HCT116 (cell line): ENCODE data around the gene VTI1A. TPM values are rescaled to one million over a fixed set of nuclear protein-coding genes. Genes with fewer than 3 reads are reported as not detected.

ENCODE experiments used
- ATAC-seq: fragments of 200-7000 bp; cut with Tn5 transposase; 2 replicates; pipeline ENCODE4 v1.9.1; 2020; ENCODE audit warnings: mild to moderate bottlenecking, moderate library complexity
- BruUV-seq: library from RNA; stranded (reverse); fragments of 400-500 nt; replicated peaks from 2 replicates; lab custom pipeline; 2021; lab: Mats Ljungman, UMichigan
- CTCF ChIA-PET: fragments of 300-600 bp; sonication (Branson Sonifier 250); formaldehyde crosslinking; loops from one replicate; lab custom pipeline; 2021; ENCODE audit warnings: antibody characterized with exemption; lab: Charles Lee
- POLR2A ChIA-PET: fragments of 300-600, 350-600 bp; sonication (Branson Sonifier 250); formaldehyde crosslinking; loops from one replicate; lab custom pipeline; 2021; ENCODE audit warnings: antibody characterized with exemption; lab: Charles Lee
- RAD21 ChIA-PET, 2 experiments: fragments of 300-600 bp; sonication (Branson Sonifier 250); formaldehyde crosslinking; loops; one replicate each; lab custom pipeline; 2023; ENCODE audit warnings: low total read pairs in 2 of 2; ENCODE audit not compliant: uncharacterized antibody in 2 of 2, unreplicated experiment in 2 of 2, low non-redundant PET in 1 of 2; lab: Charles Lee
- DNase-seq: peaks from one replicate; pipeline ENCODE4 v3.0.0-alpha.2; 2010; ENCODE audit warnings: low read depth, low spot score
- H2AFZ ChIP-seq: fragments of 200-600 bp; shearing (Covaris generic), sonication (generic); 2 replicates; pipeline ENCODE4 v1.6.1; 2017; ENCODE audit warnings: low read depth, mixed run types, mixed read lengths, antibody characterized with exemption, low read length; ENCODE audit not compliant: poor library complexity, severe bottlenecking
- H3K27ac ChIP-seq: 2 replicates; pipeline ENCODE4 v1.5.1; 2012; ENCODE audit warnings: low read depth, low read length
- H3K27me3 ChIP-seq: fragments of 200-600 bp; sonication (generic); 2 replicates; pipeline ENCODE4 v1.6.1; 2016; ENCODE audit warnings: mixed run types, low read length, mixed read lengths; ENCODE audit not compliant: insufficient read depth
- H3K36me3 ChIP-seq, 2 experiments: fragments of 200-500 bp in 1 of 2; fragments of 200-600 bp in 1 of 2; sonication (Bioruptor generic) in 1 of 2; sonication (generic) in 1 of 2; 2 replicates each; pipeline versions ENCODE4 v1.5.1 to v1.6.1; 2014 to 2016; ENCODE audit warnings: low read length in 2 of 2, inconsistent platforms in 1 of 2, mixed read lengths in 1 of 2, mixed run types in 1 of 2; ENCODE audit not compliant: insufficient read depth in 2 of 2, control insufficient read depth in 1 of 2
- H3K4me1 ChIP-seq, 2 experiments: fragments of 200-600 bp in 1 of 2; sonication (generic) in 1 of 2; 2 replicates each; pipeline versions ENCODE4 v1.5.1 to v1.6.1; 2012 to 2017; ENCODE audit warnings: low read length in 2 of 2, inconsistent platforms in 1 of 2, mild to moderate bottlenecking in 1 of 2, mixed read lengths in 1 of 2, mixed run types in 1 of 2, moderate library complexity in 1 of 2; ENCODE audit not compliant: insufficient read depth in 2 of 2, control insufficient read depth in 1 of 2
- H3K4me2 ChIP-seq: fragments of 200-600 bp; sonication (generic); 2 replicates; pipeline ENCODE4 v1.6.1; 2017; ENCODE audit warnings: mixed run types, low read length, mixed read lengths
- H3K4me3 ChIP-seq, 2 experiments: fragments of 200-600 bp in 1 of 2; sonication (generic) in 1 of 2; replicated peaks in 1 of 2; 2 replicates each; pipeline ENCODE4 v1.5.1; 2011 to 2016; ENCODE audit warnings: low read length in 2 of 2, control low read depth in 1 of 2, low read depth in 1 of 2, mild to moderate bottlenecking in 1 of 2, mixed read lengths in 1 of 2, mixed run types in 1 of 2
- H3K79me2 ChIP-seq: fragments of 200-600 bp; sonication (generic); 2 replicates; pipeline ENCODE4 v1.6.1; 2017; ENCODE audit warnings: mild to moderate bottlenecking, mixed run types, low read length, moderate library complexity, mixed read lengths; ENCODE audit not compliant: insufficient read depth
- H3K9ac ChIP-seq: fragments of 200-600 bp; sonication (generic); 2 replicates; pipeline ENCODE4 v1.6.1; 2016; ENCODE audit warnings: low read length, mixed read lengths
- H3K9me2 ChIP-seq: fragments of 200-600 bp; sonication (generic), shearing (Covaris generic); 2 replicates; pipeline ENCODE4 v1.6.1; 2017; ENCODE audit warnings: mixed run types, mild to moderate bottlenecking, moderate library complexity; ENCODE audit not compliant: insufficient read depth
- H3K9me3 ChIP-seq, 2 experiments: fragments of 200-500 bp in 1 of 2; fragments of 200-600 bp in 1 of 2; sonication (Bioruptor generic) in 1 of 2; sonication (generic) in 1 of 2; 2 replicates each; pipeline ENCODE4 v1.6.1; 2014 to 2017; ENCODE audit warnings: low read length in 2 of 2, mixed read lengths in 2 of 2, inconsistent platforms in 1 of 2, low read depth in 1 of 2, mild to moderate bottlenecking in 1 of 2, mixed run types in 1 of 2, moderate library complexity in 1 of 2; ENCODE audit not compliant: control insufficient read depth in 1 of 2, insufficient read depth in 1 of 2
- H4K20me1 ChIP-seq: fragments of 200-600 bp; sonication (generic), shearing (Covaris generic); 2 replicates; pipeline ENCODE4 v1.6.1; 2017; ENCODE audit warnings: mixed run types, mild to moderate bottlenecking, moderate library complexity; ENCODE audit not compliant: insufficient read depth
- CEBPB ChIP-seq: IDR thresholded peaks from 2 replicates; pipeline ENCODE4 v1.6.1; 2012; ENCODE audit warnings: low read depth
- ELF1 ChIP-seq: IDR thresholded peaks from 2 replicates; pipeline ENCODE4 v1.6.1; 2012; ENCODE audit warnings: low read depth, borderline replicate concordance
- EZH2phosphoT487 ChIP-seq: fragments of 200-600 bp; IDR thresholded peaks from 2 replicates; pipeline ENCODE4 v1.6.1; 2018; ENCODE audit warnings: antibody characterized with exemption, borderline replicate concordance
- MAX ChIP-seq: IDR thresholded peaks from 2 replicates; pipeline ENCODE4 v1.6.1; 2012
- POLR2A ChIP-seq: IDR thresholded peaks from 2 replicates; pipeline ENCODE4 v1.7.0; 2011; ENCODE audit warnings: borderline replicate concordance; ENCODE audit not compliant: insufficient read depth, insufficient read length; ENCODE audit errors: extremely low read depth
- REST ChIP-seq: IDR thresholded peaks from 2 replicates; pipeline ENCODE4 v1.6.1; 2012; ENCODE audit warnings: low read depth
- TCF7L2 ChIP-seq: IDR thresholded peaks from 2 replicates; pipeline ENCODE4 v1.7.0; 2011; ENCODE audit warnings: borderline replicate concordance, inconsistent platforms; ENCODE audit not compliant: insufficient read depth, insufficient read length; ENCODE audit errors: extremely low read depth
- YY1 ChIP-seq: IDR thresholded peaks from 2 replicates; pipeline ENCODE4 v1.6.1; 2011; ENCODE audit warnings: low read length, low read depth, moderate library complexity, mild to moderate bottlenecking; ENCODE audit not compliant: insufficient replicate concordance; ENCODE audit errors: extremely low read depth
- ZNF274 ChIP-seq: fragments of 200-500 bp; sonication (Bioruptor generic); IDR thresholded peaks from 2 replicates; pipeline ENCODE4 v1.6.1; 2014; ENCODE audit warnings: mild to moderate bottlenecking, low read depth, low read length, inconsistent platforms
- intact Hi-C: fragments of 100-400 bp; cut with micrococcal nuclease; formaldehyde crosslinking; loops from 2 replicates; pipeline ENCODE4 v1.10.0; 2022
- total RNA-seq: library from RNA; stranded (reverse); gene quantifications from one replicate; pipeline ENCODE4 v1.2.1, GENCODE V29; 2021; ENCODE audit not compliant: unreplicated experiment

Gene VTI1A
- total RNA-seq, 1 experiment from 2014 or later = 80.7 TPM

GRCh38 chr10:112801748-112802147 lies 354.7 kb downstream of the VTI1A start:
- Histone ChIP-seq H4K20me1 (no peaks in the 10 kb centered on the region), H3K27me3 (no peaks in the 10 kb centered on the region), H3K79me2 (no peaks in the 10 kb centered on the region), H3K9ac (no peak overlapping the region), H3K4me1 (peaks cover 23 to 35% of the 10 kb centered on the region in 2 experiments), H3K36me3 (no peaks in the 10 kb centered on the region), H3K27ac (no peak overlapping the region), H3K9me3 (no peaks in the 10 kb centered on the region), H3K9me2 (no peaks in the 10 kb centered on the region), H3K4me2 (no peak overlapping the region), H3K4me3 (no peak overlapping the region), H2AFZ (no peak overlapping the region)
- intact Hi-C loops = no loop called here
- no TSS peak for BruUV-seq
- no peak for ATAC-seq
- RAD21 ChIA-PET = no interaction called here
- DNase-seq = no peak
- CTCF ChIA-PET = interaction anchor here (1.3 kb wide), 1 partner anchor 10 kb away, joined by 5 read pairs; no protein-coding TSS in a partner anchor
- POLR2A ChIA-PET = no interaction called here
- no peak for TF ChIP-seq MAX
- no peak for TF ChIP-seq REST
- TF ChIP-seq EZH2phosphoT487 = no peak
- TF ChIP-seq CEBPB = no peak
- TF ChIP-seq YY1 = no peak
- no peak for TF ChIP-seq TCF7L2
- no peak for TF ChIP-seq ZNF274
- TF ChIP-seq ELF1 = no peak
- no peak for TF ChIP-seq POLR2A
- TF ChIP-seq, all 23 proteins: peak for 0
